HUES64 (cell line): Measurements from ENCODE around the gene SHROOM3.

ENCODE experiments used
- H3K27ac ChIP-seq: 2 replicates; pipeline ENCODE4 v1.7.0; 2013; ENCODE audit warnings: low read depth, low read length, inconsistent platforms
- H3K27me3 ChIP-seq: 2 replicates; pipeline ENCODE4 v1.6.1; 2013; ENCODE audit warnings: mild to moderate bottlenecking, low read length; ENCODE audit not compliant: insufficient read depth
- H3K36me3 ChIP-seq: 2 replicates; pipeline ENCODE4 v1.6.1; 2013; ENCODE audit warnings: mild to moderate bottlenecking, low read length; ENCODE audit not compliant: insufficient read depth
- H3K4me1 ChIP-seq: 2 replicates; pipeline ENCODE4 v1.6.1; 2013; ENCODE audit warnings: mild to moderate bottlenecking, low read length, moderate library complexity; ENCODE audit not compliant: insufficient read depth
- H3K4me3 ChIP-seq: 2 replicates; pipeline ENCODE4 v1.5.1; 2013; ENCODE audit warnings: mild to moderate bottlenecking, low read length, moderate library complexity
- H3K9ac ChIP-seq: 2 replicates; pipeline ENCODE4 v1.6.1; 2013; ENCODE audit warnings: mild to moderate bottlenecking, low read depth, low read length
- H3K9me3 ChIP-seq: 2 replicates; pipeline ENCODE4 v1.6.1; 2013; ENCODE audit warnings: low read depth, low read length; ENCODE audit not compliant: insufficient read depth
- WGBS: fragments of 150-250, 120-280 bp; methylation state at CpG from one replicate; pipeline ENCODE4 v1.1.7; 2013; ENCODE audit warnings: missing lambda C conversion rate; 5-methylcytosine and 5-hydroxymethylcytosine counted together

SHROOM3 gene

DNA sequence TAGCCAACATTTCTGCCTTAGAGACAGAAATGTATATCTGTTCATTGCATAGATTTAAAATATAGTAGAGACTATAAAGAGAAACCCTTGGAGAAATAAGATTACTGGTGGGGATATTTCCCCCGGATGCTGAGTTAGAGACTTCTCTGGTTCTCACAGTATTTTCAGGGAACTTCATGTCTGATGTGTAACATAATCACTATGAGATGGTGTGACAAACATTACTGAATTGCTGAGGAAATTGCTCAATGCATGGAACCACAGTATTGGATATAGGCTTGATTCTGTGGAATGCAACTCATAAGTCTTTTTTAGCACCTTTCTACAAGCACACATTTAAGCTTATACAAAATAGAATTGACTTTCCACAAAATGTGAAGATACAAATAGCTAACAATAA lies 310.2 kb downstream of the SHROOM3 start:
- peaks cover 4% of the 10 kb centered on the region; the same call in 1 of the 2 replicates for H3K4me1 ChIP-seq

GRCh38 chr4:76747563-76747962 lies 312.5 kb downstream of the SHROOM3 start:
- 94% methylated on average over 2 of the region's 2 CpGs for WGBS
- H3K27ac ChIP-seq, result no peak overlapping the region

More for the DNA sequence above, 310.2 kb downstream of the SHROOM3 start:
- no peaks in the 10 kb centered on the region for H3K27me3 ChIP-seq
- H3K27ac ChIP-seq, result no peak overlapping the region
- no peak overlapping the region for H3K9ac ChIP-seq
- H3K36me3 ChIP-seq, result peaks cover 49% of the 10 kb centered on the region
- H3K9me3 ChIP-seq, result no peaks in the 10 kb centered on the region
- 86% methylated on average over 1 of the region's 1 CpG for WGBS
- no peak overlapping the region for H3K4me3 ChIP-seq

GRCh38 chr4:76748649-76749048 lies 313.6 kb downstream of the SHROOM3 start:
- H3K27ac ChIP-seq, result no peak overlapping the region
- H3K27me3 ChIP-seq, result no peaks in the 10 kb centered on the region
- peaks cover 4% of the 10 kb centered on the region; the same call in 1 of the 2 replicates for H3K9me3 ChIP-seq
- H3K4me1 ChIP-seq, result peaks cover 4% of the 10 kb centered on the region; the same call in 1 of the 2 replicates
- no peak overlapping the region for H3K4me3 ChIP-seq
- peaks cover 56% of the 10 kb centered on the region for H3K36me3 ChIP-seq
- WGBS, result 45% methylated on average over 5 of the region's 6 CpGs
- no peak overlapping the region for H3K9ac ChIP-seq

More at GRCh38 chr4:76747563-76747962, 312.5 kb downstream of the SHROOM3 start:
- Histone ChIP-seq H3K27me3 (no peaks in the 10 kb centered on the region), H3K9ac (no peak overlapping the region), H3K4me3 (no peak overlapping the region), H3K9me3 (peaks cover 4% of the 10 kb centered on the region; the same call in 1 of the 2 replicates), H3K36me3 (peaks cover 55% of the 10 kb centered on the region), H3K4me1 (peaks cover 4% of the 10 kb centered on the region; the same call in 1 of the 2 replicates)

DNA sequence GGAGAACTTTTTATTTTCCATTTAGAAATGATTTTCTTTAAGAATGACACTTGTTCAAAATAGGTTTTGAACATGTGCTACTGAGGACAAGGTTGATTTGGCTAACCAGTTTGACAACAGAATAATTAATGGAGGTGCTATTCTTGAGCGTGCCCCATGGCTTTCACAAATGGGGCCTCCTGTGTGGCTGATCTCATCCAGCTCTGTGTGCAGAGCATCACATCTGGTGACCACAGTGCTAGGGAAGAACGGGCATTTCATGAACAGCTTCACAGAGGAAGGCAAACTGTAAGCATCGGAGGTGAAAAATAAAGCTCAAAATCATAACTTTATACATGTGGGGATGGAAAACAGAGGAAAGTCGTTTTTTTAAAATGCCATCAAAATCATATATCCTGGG lies 314.3 kb downstream of the SHROOM3 start:
- Histone ChIP-seq H3K9me3 (peaks cover 4% of the 10 kb centered on the region; the same call in 1 of the 2 replicates), H3K27me3 (no peaks in the 10 kb centered on the region), H3K36me3 (peaks cover 60% of the 10 kb centered on the region), H3K4me3 (no peak overlapping the region), H3K9ac (no peak overlapping the region), H3K27ac (no peak overlapping the region), H3K4me1 (peaks cover 4% of the 10 kb centered on the region; the same call in 1 of the 2 replicates)
- 96% methylated on average over 3 of the region's 4 CpGs for WGBS

GRCh38 chr4:76750716-76751115 lies 315.7 kb downstream of the SHROOM3 start:
- Histone ChIP-seq H3K4me3 (no peak overlapping the region), H3K27me3 (no peaks in the 10 kb centered on the region), H3K27ac (no peak overlapping the region), H3K36me3 (peaks cover 64% of the 10 kb centered on the region), H3K4me1 (peaks cover 4% of the 10 kb centered on the region; the same call in 1 of the 2 replicates), H3K9ac (no peak overlapping the region), H3K9me3 (peaks cover 4% of the 10 kb centered on the region; the same call in 1 of the 2 replicates)
- WGBS, result 91% methylated on average over 3 of the region's 3 CpGs

- H3K9me3 ChIP-seq, result peaks cover 4% of the 10 kb centered on the region; the same call in 1 of the 2 replicates
- H3K27ac ChIP-seq, result no peak overlapping the region
- H3K4me3 ChIP-seq, result no peak overlapping the region
- WGBS, result 89% methylated on average over 2 of the region's 3 CpGs
- H3K36me3 ChIP-seq, result peaks cover 69% of the 10 kb centered on the region
- H3K9ac ChIP-seq, result no peak overlapping the region
- H3K4me1 ChIP-seq, result peaks cover 4% of the 10 kb centered on the region; the same call in 1 of the 2 replicates
- H3K27me3 ChIP-seq, result no peaks in the 10 kb centered on the region
Observed at GRCh38 chr4:76751612-76752343, 316.7 kb downstream of the SHROOM3 start.

- peaks cover 4% of the 10 kb centered on the region; the same call in 1 of the 2 replicates for H3K4me1 ChIP-seq
- H3K27me3 ChIP-seq, result no peaks in the 10 kb centered on the region
- H3K9ac ChIP-seq, result no peak overlapping the region
- peaks cover 4% of the 10 kb centered on the region; the same call in 1 of the 2 replicates for H3K9me3 ChIP-seq
- WGBS, result 90% methylated on average over 3 of the region's 3 CpGs
- no peak overlapping the region for H3K27ac ChIP-seq
- H3K36me3 ChIP-seq, result peaks cover 77% of the 10 kb centered on the region
- H3K4me3 ChIP-seq, result no peak overlapping the region
Observed at GRCh38 chr4:76752861-76753501, 318.0 kb downstream of the SHROOM3 start.

GRCh38 chr4:76753814-76754213 lies 318.8 kb downstream of the SHROOM3 start:
- Histone ChIP-seq H3K27ac (no peak overlapping the region), H3K9ac (no peak overlapping the region)
- 84% methylated on average over 3 of the region's 3 CpGs for WGBS

DNA sequence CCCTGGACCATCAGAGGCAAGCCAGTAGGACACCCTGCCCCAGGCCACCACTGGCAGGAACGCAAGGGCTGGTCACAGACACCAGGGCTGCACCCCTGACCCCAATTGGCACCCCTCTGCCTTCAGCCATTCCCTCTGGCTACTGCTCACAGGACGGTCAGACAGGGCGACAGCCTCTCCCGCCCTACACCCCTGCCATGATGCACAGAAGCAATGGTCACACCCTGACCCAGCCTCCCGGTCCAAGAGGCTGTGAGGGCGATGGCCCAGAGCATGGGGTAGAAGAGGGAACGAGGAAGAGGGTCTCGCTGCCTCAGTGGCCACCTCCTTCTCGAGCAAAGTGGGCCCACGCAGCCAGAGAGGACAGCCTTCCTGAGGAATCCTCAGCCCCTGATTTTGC lies 319.4 kb downstream of the SHROOM3 start:
- Histone ChIP-seq H3K4me1 (no peaks in the 10 kb centered on the region), H3K9me3 (peaks cover 4% of the 10 kb centered on the region; the same call in 1 of the 2 replicates), H3K4me3 (no peak overlapping the region), H3K36me3 (peaks cover 80% of the 10 kb centered on the region), H3K27ac (no peak overlapping the region), H3K27me3 (no peaks in the 10 kb centered on the region), H3K9ac (no peak overlapping the region)
- WGBS, result 89% methylated on average over 10 of the region's 10 CpGs

More at GRCh38 chr4:76753814-76754213, 318.8 kb downstream of the SHROOM3 start:
- no peaks in the 10 kb centered on the region for H3K27me3 ChIP-seq
- H3K4me1 ChIP-seq, result no peaks in the 10 kb centered on the region
- peaks cover 4% of the 10 kb centered on the region; the same call in 1 of the 2 replicates for H3K9me3 ChIP-seq
- H3K4me3 ChIP-seq, result no peak overlapping the region
- peaks cover 80% of the 10 kb centered on the region for H3K36me3 ChIP-seq

DNA sequence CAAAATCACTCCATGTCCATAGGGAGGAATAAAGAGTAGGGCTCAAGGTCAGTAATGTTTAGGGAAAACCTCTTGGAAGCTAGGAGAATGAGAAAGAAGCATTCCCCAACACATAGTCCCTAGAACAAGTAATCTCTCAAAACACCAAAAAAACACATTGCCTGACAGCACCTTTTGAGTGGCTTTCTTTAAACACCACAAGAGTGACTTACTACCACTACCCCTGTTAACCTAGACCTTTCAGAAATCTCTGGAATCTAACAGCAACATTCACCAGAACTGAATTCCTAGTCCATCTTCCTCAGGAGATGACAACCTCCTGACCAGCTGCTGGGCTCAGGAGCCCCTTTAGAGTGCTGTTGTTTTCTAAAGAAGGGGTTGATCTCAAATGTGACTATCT lies 320.7 kb downstream of the SHROOM3 start:
- Histone ChIP-seq H3K36me3 (peaks cover 80% of the 10 kb centered on the region), H3K4me1 (no peaks in the 10 kb centered on the region), H3K9ac (no peak overlapping the region), H3K4me3 (no peak overlapping the region), H3K27ac (no peak overlapping the region), H3K9me3 (peaks cover 4% of the 10 kb centered on the region; the same call in 1 of the 2 replicates), H3K27me3 (no peaks in the 10 kb centered on the region)

DNA sequence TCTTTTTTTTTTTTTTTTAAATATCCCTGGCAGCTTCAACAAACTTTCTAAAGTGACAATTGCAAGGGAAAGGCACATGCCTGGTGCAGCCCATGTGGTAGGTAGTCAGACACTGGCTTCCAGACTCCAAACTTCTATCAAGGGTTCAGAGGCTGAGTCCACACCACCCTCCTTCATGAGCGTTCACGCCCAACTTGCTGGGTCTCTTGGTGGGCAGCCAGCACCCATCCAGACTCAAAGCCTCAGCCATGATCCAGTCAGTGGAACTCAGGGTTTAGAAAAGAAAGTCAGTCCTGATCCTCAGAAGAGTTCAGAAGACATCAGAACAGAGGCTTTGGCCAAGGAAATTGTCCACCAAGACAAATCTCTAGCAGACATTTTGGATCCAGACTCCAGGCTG lies 321.4 kb downstream of the SHROOM3 start:
- Histone ChIP-seq H3K9ac (no peak overlapping the region), H3K4me3 (no peak overlapping the region), H3K27ac (no peak overlapping the region), H3K9me3 (peaks cover 4% of the 10 kb centered on the region; the same call in 1 of the 2 replicates), H3K36me3 (peaks cover 80% of the 10 kb centered on the region), H3K27me3 (no peaks in the 10 kb centered on the region), H3K4me1 (no peaks in the 10 kb centered on the region)
- WGBS, result 99% methylated on average over 2 of the region's 2 CpGs
